ENCODE data around the gene BCAS3.

BCAS3 gene

GRCh38 chr17:60901806-60902205 is 224.2 kb downstream of the BCAS3 start (continued):
- TF ChIP-seq, protein P1, sequence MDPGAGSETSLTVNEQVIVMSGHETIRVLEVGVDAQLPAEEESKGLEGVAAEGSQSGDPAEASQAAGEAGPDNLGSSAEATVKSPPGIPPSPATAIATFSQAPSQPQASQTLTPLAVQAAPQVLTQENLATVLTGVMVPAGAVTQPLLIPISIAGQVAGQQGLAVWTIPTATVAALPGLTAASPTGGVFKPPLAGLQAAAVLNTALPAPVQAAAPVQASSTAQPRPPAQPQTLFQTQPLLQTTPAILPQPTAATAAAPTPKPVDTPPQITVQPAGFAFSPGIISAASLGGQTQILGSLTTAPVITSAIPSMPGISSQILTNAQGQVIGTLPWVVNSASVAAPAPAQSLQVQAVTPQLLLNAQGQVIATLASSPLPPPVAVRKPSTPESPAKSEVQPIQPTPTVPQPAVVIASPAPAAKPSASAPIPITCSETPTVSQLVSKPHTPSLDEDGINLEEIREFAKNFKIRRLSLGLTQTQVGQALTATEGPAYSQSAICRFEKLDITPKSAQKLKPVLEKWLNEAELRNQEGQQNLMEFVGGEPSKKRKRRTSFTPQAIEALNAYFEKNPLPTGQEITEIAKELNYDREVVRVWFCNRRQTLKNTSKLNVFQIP (CRISPR knock-in tag; IDR thresholded peaks at IDR 0.05; ENCODE audit: borderline replicate concordance, low read depth), result peak; percentile 79; the same call in 1 of the 2 replicates

- ATAC-seq, result peak; percentile 68
- TF ChIP-seq ZC3H10 (CRISPR knock-in tag; IDR thresholded peaks at IDR 0.05), result no peak
- no peak for TF ChIP-seq GLIS3 (CRISPR knock-in tag; IDR thresholded peaks at IDR 0.05)
- TF ChIP-seq OSR1 (CRISPR knock-in tag; IDR thresholded peaks at IDR 0.05), result no peak
- TF ChIP-seq, protein P2, sequence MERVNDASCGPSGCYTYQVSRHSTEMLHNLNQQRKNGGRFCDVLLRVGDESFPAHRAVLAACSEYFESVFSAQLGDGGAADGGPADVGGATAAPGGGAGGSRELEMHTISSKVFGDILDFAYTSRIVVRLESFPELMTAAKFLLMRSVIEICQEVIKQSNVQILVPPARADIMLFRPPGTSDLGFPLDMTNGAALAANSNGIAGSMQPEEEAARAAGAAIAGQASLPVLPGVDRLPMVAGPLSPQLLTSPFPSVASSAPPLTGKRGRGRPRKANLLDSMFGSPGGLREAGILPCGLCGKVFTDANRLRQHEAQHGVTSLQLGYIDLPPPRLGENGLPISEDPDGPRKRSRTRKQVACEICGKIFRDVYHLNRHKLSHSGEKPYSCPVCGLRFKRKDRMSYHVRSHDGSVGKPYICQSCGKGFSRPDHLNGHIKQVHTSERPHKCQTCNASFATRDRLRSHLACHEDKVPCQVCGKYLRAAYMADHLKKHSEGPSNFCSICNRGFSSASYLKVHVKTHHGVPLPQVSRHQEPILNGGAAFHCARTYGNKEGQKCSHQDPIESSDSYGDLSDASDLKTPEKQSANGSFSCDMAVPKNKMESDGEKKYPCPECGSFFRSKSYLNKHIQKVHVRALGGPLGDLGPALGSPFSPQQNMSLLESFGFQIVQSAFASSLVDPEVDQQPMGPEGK (CRISPR knock-in tag; IDR thresholded peaks at IDR 0.05; ENCODE audit: borderline replicate concordance), result no peak
- no peak for TF ChIP-seq ZNF70 (CRISPR knock-in tag; IDR thresholded peaks at IDR 0.05)
- no peak for TF ChIP-seq ESRRG (CRISPR knock-in tag; IDR thresholded peaks at IDR 0.05)
- no peak for TF ChIP-seq ISL1 (CRISPR knock-in tag; IDR thresholded peaks at IDR 0.05)
- no peak for TF ChIP-seq ZNF8 (CRISPR knock-in tag; IDR thresholded peaks at IDR 0.05)
- TF ChIP-seq PPARA (CRISPR knock-in tag; IDR thresholded peaks at IDR 0.05; ENCODE audit: borderline replicate concordance), result no peak
- no peak for TF ChIP-seq RARB (CRISPR knock-in tag; IDR thresholded peaks at IDR 0.05)
- no peak for TF ChIP-seq SNAI2 (CRISPR knock-in tag; IDR thresholded peaks at IDR 0.05)
- no peak for TF ChIP-seq TCF4 (CRISPR knock-in tag; IDR thresholded peaks at IDR 0.05; ENCODE audit: borderline replicate concordance)
- no peak for TF ChIP-seq ZFP3 (CRISPR knock-in tag; IDR thresholded peaks at IDR 0.05)
Observed at GRCh38 chr17:60902399-60902798, 224.7 kb downstream of the BCAS3 start.

DNA sequence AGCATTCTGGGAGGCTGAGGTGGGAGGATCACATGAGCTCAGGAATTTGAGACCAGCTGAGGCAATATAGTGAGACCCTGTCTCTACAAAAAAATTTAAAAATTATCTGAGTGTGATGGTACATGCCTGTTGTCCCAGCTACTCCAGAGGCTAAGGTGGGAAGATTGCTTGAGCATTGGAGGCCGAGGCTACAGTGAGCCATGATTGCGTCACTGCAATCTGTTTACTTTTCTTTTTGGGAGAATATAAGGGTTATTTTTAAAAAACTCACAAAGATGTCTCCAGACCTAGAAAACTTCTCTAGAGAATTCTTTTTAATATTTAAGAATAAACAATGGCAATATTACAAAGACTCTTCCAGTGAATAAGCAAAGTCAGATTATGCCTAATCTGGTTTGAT is 226.9 kb downstream of the BCAS3 start:
- TF ChIP-seq PPARA (CRISPR knock-in tag; IDR thresholded peaks at IDR 0.05; ENCODE audit: borderline replicate concordance) (no peak), ZNF8 (CRISPR knock-in tag; IDR thresholded peaks at IDR 0.05) (no peak), TOX (CRISPR knock-in tag; IDR thresholded peaks at IDR 0.05; ENCODE audit: borderline replicate concordance) (no peak), ISL1 (CRISPR knock-in tag; IDR thresholded peaks at IDR 0.05) (no peak), GLIS3 (CRISPR knock-in tag; IDR thresholded peaks at IDR 0.05) (no peak), BACH2 (CRISPR knock-in tag; IDR thresholded peaks at IDR 0.05; ENCODE audit: borderline replicate concordance) (no peak), OSR1 (CRISPR knock-in tag; IDR thresholded peaks at IDR 0.05) (no peak), SNAI2 (CRISPR knock-in tag; IDR thresholded peaks at IDR 0.05) (no peak), ZFP30 (CRISPR knock-in tag; IDR thresholded peaks at IDR 0.05) (no peak), ESRRG (CRISPR knock-in tag; IDR thresholded peaks at IDR 0.05) (no peak), RARB (CRISPR knock-in tag; IDR thresholded peaks at IDR 0.05) (no peak), ZNF70 (CRISPR knock-in tag; IDR thresholded peaks at IDR 0.05) (no peak), CSDC2 (CRISPR knock-in tag; IDR thresholded peaks at IDR 0.05) (no peak), TCF4 (CRISPR knock-in tag; IDR thresholded peaks at IDR 0.05; ENCODE audit: borderline replicate concordance) (no peak), ZFP3 (CRISPR knock-in tag; IDR thresholded peaks at IDR 0.05) (no peak)
- TF ChIP-seq, protein P3, sequence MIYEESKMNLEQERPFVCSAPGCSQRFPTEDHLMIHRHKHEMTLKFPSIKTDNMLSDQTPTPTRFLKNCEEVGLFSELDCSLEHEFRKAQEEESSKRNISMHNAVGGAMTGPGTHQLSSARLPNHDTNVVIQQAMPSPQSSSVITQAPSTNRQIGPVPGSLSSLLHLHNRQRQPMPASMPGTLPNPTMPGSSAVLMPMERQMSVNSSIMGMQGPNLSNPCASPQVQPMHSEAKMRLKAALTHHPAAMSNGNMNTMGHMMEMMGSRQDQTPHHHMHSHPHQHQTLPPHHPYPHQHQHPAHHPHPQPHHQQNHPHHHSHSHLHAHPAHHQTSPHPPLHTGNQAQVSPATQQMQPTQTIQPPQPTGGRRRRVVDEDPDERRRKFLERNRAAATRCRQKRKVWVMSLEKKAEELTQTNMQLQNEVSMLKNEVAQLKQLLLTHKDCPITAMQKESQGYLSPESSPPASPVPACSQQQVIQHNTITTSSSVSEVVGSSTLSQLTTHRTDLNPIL (CRISPR knock-in tag; IDR thresholded peaks at IDR 0.05; ENCODE audit: low read depth), result no peak
- TF ChIP-seq, protein P4, sequence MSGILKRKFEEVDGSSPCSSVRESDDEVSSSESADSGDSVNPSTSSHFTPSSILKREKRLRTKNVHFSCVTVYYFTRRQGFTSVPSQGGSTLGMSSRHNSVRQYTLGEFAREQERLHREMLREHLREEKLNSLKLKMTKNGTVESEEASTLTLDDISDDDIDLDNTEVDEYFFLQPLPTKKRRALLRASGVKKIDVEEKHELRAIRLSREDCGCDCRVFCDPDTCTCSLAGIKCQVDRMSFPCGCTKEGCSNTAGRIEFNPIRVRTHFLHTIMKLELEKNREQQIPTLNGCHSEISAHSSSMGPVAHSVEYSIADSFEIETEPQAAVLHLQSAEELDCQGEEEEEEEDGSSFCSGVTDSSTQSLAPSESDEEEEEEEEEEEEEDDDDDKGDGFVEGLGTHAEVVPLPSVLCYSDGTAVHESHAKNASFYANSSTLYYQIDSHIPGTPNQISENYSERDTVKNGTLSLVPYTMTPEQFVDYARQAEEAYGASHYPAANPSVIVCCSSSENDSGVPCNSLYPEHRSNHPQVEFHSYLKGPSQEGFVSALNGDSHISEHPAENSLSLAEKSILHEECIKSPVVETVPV (CRISPR knock-in tag; IDR thresholded peaks at IDR 0.05), result no peak
- TF ChIP-seq, protein P2 (CRISPR knock-in tag; IDR thresholded peaks at IDR 0.05; ENCODE audit: borderline replicate concordance), result no peak
- TF ChIP-seq, protein P1 (CRISPR knock-in tag; IDR thresholded peaks at IDR 0.05; ENCODE audit: borderline replicate concordance, low read depth), result no peak
- no peak for ATAC-seq
